ENCODE data around the gene CENPU.
"Not testable (repeated sequence)": the region's sequence is repeated elsewhere in the genome, so short reads cannot be mapped to it uniquely, and the experiment has no call there.

The CENPU gene

DNA sequence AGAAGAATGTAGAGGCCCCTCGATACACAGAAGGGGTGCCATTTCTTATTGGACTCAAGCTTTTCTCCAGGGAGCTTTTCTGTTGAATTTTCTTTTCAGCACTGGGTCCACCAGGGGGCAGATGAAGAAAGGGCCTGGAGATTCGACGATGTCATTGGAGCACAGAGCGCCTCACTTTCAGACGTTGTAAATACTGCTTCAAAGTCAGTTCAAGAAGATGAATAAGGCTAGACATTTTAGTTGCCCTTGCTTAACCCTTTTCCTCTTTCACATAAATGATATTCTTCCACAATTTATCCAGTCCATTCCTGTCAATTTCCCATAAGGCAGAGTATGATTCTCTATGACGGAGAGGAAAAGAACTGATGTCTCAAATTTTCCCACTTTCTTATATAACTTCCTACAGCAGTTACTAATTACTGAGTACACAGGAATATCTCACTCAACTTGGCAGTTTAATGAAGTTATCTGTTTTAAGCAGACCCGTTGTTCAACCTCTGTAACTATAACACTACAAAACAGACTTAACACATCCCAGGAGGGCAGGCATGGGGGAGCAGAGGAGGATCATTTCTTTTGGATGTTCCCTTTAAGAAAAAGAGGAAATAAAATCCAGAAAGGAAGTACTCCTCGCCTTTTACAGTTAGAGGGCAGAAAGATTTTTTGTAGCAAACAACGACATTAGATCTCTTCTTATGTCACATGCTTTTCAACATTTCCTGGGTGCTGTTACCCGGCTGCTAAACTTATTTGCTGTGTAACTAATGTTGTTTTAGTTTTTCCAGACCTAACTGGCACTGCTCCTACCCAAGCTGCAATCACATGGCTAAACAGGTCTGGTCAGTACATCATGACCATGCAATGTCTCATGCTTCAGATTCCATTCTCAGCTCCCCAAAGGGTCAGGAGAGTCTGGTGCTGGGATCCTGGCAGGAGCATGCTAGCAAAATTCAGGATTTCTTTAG, 12.2 kb upstream of the CENPU start:
- H3K4me3 ChIP-seq (ENCODE audit: low read depth, low read length): no peak overlapping the region
- peak; percentile 80 for DNase-seq (ENCODE audit: low read depth, low spot score)
- TF ChIP-seq, protein P1, sequence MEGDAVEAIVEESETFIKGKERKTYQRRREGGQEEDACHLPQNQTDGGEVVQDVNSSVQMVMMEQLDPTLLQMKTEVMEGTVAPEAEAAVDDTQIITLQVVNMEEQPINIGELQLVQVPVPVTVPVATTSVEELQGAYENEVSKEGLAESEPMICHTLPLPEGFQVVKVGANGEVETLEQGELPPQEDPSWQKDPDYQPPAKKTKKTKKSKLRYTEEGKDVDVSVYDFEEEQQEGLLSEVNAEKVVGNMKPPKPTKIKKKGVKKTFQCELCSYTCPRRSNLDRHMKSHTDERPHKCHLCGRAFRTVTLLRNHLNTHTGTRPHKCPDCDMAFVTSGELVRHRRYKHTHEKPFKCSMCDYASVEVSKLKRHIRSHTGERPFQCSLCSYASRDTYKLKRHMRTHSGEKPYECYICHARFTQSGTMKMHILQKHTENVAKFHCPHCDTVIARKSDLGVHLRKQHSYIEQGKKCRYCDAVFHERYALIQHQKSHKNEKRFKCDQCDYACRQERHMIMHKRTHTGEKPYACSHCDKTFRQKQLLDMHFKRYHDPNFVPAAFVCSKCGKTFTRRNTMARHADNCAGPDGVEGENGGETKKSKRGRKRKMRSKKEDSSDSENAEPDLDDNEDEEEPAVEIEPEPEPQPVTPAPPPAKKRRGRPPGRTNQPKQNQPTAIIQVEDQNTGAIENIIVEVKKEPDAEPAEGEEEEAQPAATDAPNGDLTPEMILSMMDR (IDR thresholded peaks at IDR 0.05; ENCODE audit: low read depth, low read length): peak; percentile 81
- in situ Hi-C loops (cut with HindIII; ENCODE audit: low sequenced_read_pairs): no loop called here

DNA sequence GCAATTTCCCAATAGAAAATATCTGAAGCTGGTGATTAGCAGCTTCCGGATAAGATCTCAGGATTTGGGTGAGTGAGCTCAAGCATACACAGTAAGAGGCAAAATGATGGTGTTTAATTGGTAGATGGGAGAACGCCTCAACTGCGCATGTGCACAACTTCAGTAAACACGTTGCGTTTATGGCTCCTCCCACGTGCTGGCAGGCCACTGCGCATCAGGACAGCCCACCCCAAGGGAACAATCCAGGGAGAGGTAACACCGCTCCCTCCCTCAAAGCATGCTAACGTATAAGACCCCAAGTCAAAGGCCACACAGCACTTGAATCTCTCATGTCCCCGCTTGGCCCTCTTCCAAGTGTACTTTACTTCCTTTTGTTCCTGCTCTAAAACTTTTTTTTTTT, 10.3 kb upstream of the CENPU start:
- TF ChIP-seq, protein P1 (IDR thresholded peaks at IDR 0.05; ENCODE audit: low read depth, low read length): no peak
- in situ Hi-C loops (cut with HindIII; ENCODE audit: low sequenced_read_pairs): no loop called here
- DNase-seq (ENCODE audit: low read depth, low spot score): no peak
- H3K4me3 ChIP-seq (ENCODE audit: low read depth, low read length): no peak overlapping the region

DNA sequence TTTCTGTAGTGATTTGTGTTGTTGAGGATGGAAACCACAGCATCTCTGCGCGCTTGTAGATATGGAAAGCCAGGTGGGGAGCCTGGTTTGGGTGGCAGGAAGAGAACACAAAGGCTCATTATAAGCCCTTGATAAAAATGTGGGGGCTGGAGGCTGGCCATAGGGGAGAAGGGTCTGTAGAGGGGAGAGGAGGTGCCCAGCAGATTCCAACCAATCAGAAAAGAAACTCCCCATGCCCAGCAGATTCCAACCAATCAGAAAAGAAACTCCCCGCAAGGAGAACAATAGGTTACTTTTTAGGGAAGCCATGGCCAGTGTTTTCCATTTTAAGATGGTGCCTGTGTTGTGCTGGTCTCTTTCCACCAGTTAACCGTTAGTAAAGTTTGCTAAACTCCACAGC, 9.8 kb upstream of the CENPU start:
- in situ Hi-C loops (cut with HindIII; ENCODE audit: low sequenced_read_pairs): no loop called here
- TF ChIP-seq, protein P1 (IDR thresholded peaks at IDR 0.05; ENCODE audit: low read depth, low read length): no peak
- no peak overlapping the region for H3K4me3 ChIP-seq (ENCODE audit: low read depth, low read length)
- no peak for DNase-seq (ENCODE audit: low read depth, low spot score)

DNA sequence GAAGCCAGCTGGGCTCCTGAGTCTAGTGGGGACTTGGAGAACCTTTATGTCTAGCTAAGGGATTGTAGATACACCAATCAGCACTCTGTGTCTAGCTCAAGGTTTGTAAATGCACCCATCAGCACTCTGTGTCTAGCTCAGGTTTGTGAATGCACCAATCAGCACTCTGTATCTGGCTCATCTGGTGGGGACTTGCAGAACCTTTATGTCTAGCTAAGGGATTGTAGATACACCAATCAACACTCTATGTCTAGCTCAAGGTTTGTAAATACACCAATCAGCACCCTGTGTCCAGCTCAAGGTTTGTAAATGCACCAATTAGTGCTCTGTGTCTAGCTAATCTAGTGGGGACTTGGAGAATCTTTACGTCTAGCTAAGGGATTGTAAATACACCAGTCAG, 7.8 kb upstream of the CENPU start:
- DNase-seq (ENCODE audit: low read depth, low spot score); in situ Hi-C loops (cut with HindIII; ENCODE audit: low sequenced_read_pairs); H3K4me3 ChIP-seq (ENCODE audit: low read depth, low read length): not testable (repeated sequence)

DNA sequence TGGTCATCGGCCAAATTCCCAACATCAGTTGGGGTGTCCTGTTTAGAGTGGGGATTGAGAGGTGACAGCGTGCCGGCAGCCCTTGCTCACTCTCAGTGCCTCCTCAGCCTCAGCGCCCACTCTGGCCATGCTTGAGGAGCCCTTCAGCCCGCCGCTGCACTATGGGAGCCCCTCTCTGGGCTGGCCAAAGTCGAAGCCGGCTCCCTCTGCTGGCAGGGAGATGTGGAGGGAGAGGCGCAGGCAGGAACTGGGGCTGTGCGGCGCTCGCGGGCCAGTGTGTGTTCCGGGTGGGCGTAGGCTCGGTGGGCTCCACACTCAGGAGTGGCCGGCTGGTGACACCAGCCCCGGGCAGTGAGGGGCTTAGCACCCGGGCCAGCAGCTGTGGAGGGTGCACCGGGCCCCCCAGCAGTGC, 7.1 kb upstream of the CENPU start:
- TF ChIP-seq, protein P1 (IDR thresholded peaks at IDR 0.05; ENCODE audit: low read depth, low read length): no peak
- H3K4me3 ChIP-seq (ENCODE audit: low read depth, low read length): no peak overlapping the region
- in situ Hi-C loops (cut with HindIII; ENCODE audit: low sequenced_read_pairs): no loop called here
- no peak for DNase-seq (ENCODE audit: low read depth, low spot score)

DNA sequence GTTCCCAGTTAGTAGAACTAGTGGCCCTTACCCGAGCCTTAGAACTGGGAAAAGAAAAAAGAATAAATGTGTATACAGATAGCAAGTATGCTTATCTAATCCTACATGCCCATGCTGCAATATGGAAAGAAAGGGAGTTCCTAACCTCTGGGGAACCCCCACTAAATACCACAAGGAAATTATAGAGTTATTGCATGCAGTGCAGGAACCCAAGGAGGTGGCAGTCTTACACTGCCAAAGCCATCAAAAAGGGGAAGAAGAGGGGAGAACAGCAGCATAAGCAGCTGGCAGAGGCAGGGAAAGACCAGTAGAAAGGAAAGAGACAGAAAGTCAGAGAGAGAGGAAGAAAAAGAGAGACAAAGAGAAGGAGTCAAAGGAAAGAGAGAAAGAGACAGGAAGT, 5.7 kb upstream of the CENPU start:
- in situ Hi-C loops (cut with HindIII; ENCODE audit: low sequenced_read_pairs); H3K4me3 ChIP-seq (ENCODE audit: low read depth, low read length); DNase-seq (ENCODE audit: low read depth, low spot score): not testable (repeated sequence)

DNA sequence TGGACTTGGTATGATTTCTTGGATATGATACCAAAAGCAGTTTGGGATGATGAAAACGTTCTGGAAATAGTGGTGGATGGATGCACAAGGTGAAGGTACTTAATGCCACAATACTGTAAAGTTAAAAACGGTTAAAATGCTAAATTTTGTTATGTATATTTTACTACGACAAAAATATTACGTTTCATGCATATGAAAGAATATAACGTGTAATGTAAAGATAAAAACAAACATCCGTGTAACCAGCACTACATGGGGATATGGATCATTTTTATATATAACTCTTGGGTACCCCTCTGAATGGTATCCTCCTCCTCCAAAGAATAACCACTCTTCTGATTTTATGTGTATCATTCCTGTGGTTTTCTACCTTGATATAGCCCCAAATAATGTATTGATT, 862 bp upstream of the CENPU start:
- in situ Hi-C loops (cut with HindIII; ENCODE audit: low sequenced_read_pairs): no loop called here
- DNase-seq (ENCODE audit: low read depth, low spot score): no peak
- peak overlapping the region; percentile 93 for H3K4me3 ChIP-seq (ENCODE audit: low read depth, low read length)
- TF ChIP-seq, protein P1 (IDR thresholded peaks at IDR 0.05; ENCODE audit: low read depth, low read length): no peak
